K562 (cell line): ENCODE data around the gene HSD11B1L. TPM values are rescaled to one million over a fixed set of nuclear protein-coding genes. Genes with fewer than 3 reads are reported as not detected.
A peak's percentile ranks its signal among the peaks of the same experiment; 100 is the strongest.

Source experiments
- ATF7 ChIP-seq: fragments of 450-650 bp; IDR thresholded peaks from 2 replicates; pipeline ENCODE4 v1.7.1; 2014; ENCODE audit warnings: mild to moderate bottlenecking, moderate library complexity
- BRF2 ChIP-seq: IDR thresholded peaks from 3 replicates; pipeline ENCODE4 v1.6.1; 2011; ENCODE audit warnings: borderline replicate concordance, mild to moderate bottlenecking; ENCODE audit not compliant: insufficient read length, insufficient read depth
- CBFA2T3 ChIP-seq: fragments of 450-650 bp; IDR thresholded peaks from 2 replicates; pipeline ENCODE4 v1.6.1; 2017
- DLX4 ChIP-seq: fragments of 250-450 bp; sonication (Bioruptor Pico); IDR thresholded peaks from 2 replicates; pipeline ENCODE4 v1.6.1; 2021; ENCODE audit warnings: mild to moderate bottlenecking
- E2F4 ChIP-seq: sonication (generic); formaldehyde crosslinking; IDR thresholded peaks from 2 replicates; pipeline ENCODE4 v1.8.0; 2022; ENCODE audit warnings: mild to moderate bottlenecking, low read depth, missing genetic modification reagents
- ELK3 ChIP-seq: fragments of 450-650 bp; formaldehyde crosslinking; IDR thresholded peaks from 2 replicates; pipeline ENCODE4 v1.4.0; 2020; ENCODE audit warnings: mild to moderate bottlenecking
- ESRRB ChIP-seq: fragments of 250-450 bp; sonication (Bioruptor Pico); IDR thresholded peaks from 2 replicates; pipeline ENCODE4 v1.5.0; 2020; ENCODE audit warnings: mild to moderate bottlenecking, moderate library complexity, borderline replicate concordance
- GABPB1 ChIP-seq: sonication (generic); formaldehyde crosslinking; IDR thresholded peaks from 2 replicates; pipeline ENCODE4 v1.8.0; 2022; ENCODE audit warnings: mild to moderate bottlenecking, missing genetic modification reagents
- GATAD2B ChIP-seq: fragments of 450-650 bp; IDR thresholded peaks from 2 replicates; pipeline ENCODE4 v1.6.1; 2017; ENCODE audit warnings: mild to moderate bottlenecking, borderline replicate concordance
- MCM3 ChIP-seq: fragments of 450-650 bp; IDR thresholded peaks from 2 replicates; pipeline ENCODE4 v1.6.1; 2016
- NCOA4 ChIP-seq: fragments of 450-650 bp; IDR thresholded peaks from 2 replicates; pipeline ENCODE4 v1.6.1; 2018; ENCODE audit warnings: mild to moderate bottlenecking; ENCODE audit not compliant: partially characterized antibody
- NFE2L1 ChIP-seq: fragments of 450-650 bp; IDR thresholded peaks from 2 replicates; pipeline ENCODE4 v1.6.1; 2016; ENCODE audit warnings: missing genetic modification characterization, low read depth, mild to moderate bottlenecking, missing compliant biosample characterization, moderate library complexity, borderline replicate concordance
- NR1H2 ChIP-seq: sonication (generic); formaldehyde crosslinking; IDR thresholded peaks from 2 replicates; pipeline ENCODE4 v1.4.0; 2020; ENCODE audit warnings: mild to moderate bottlenecking, missing genetic modification reagents
- POLR2B ChIP-seq: fragments of 450-650 bp; IDR thresholded peaks from 2 replicates; pipeline ENCODE4 v1.6.1; 2018; ENCODE audit warnings: low read depth; ENCODE audit not compliant: partially characterized antibody
- PPARD ChIP-seq: fragments of 250-450 bp; sonication (Bioruptor Pico); IDR thresholded peaks from 2 replicates; pipeline ENCODE4 v1.8.0; 2022; ENCODE audit warnings: inconsistent platforms, mild to moderate bottlenecking, moderate library complexity
- RBBP5 ChIP-seq: fragments of 200-600 bp; sonication (generic); IDR thresholded peaks from 2 replicates; pipeline ENCODE4 v1.6.1; 2012; ENCODE audit warnings: borderline replicate concordance, mild to moderate bottlenecking, low read length, control low read depth, inconsistent platforms; ENCODE audit not compliant: insufficient read depth, poor library complexity, severe bottlenecking
- RBM25 ChIP-seq: fragments of 200-400 bp; formaldehyde crosslinking; IDR thresholded peaks from 2 replicates; pipeline ENCODE4 v1.6.1; 2018; ENCODE audit warnings: low read length, low read depth, moderate library complexity; ENCODE audit not compliant: severe bottlenecking
- RFX5 ChIP-seq: IDR thresholded peaks from 2 replicates; pipeline ENCODE4 v1.6.1; 2011; ENCODE audit warnings: low read depth, mild to moderate bottlenecking, improper control_type of control experiment, low read length
- SNRNP70 ChIP-seq: fragments of 200-400 bp; formaldehyde crosslinking; optimal IDR thresholded peaks from 2 replicates; pipeline ENCODE3; 2017; ENCODE audit warnings: low read depth, low read length
- SRF ChIP-seq, 2 experiments: fragments of 250-450, 450-650 bp in 1 of 2; sonication (Bioruptor Pico) in 1 of 2; sonication (generic) in 1 of 2; formaldehyde crosslinking; IDR thresholded peaks; 2 replicates each; pipeline versions ENCODE4 v1.5.0 to v1.5.1; 2020 to 2022; ENCODE audit warnings: mild to moderate bottlenecking in 1 of 2, missing genetic modification reagents in 1 of 2
- STAG1 ChIP-seq: sonication (generic); formaldehyde crosslinking; IDR thresholded peaks from 2 replicates; pipeline ENCODE4 v1.5.0; 2020; ENCODE audit warnings: missing genetic modification reagents, borderline replicate concordance
- ZBTB1 ChIP-seq: sonication (generic); formaldehyde crosslinking; IDR thresholded peaks from 2 replicates; pipeline ENCODE4 v1.8.1; 2023; ENCODE audit warnings: missing genetic modification reagents, low read depth, mild to moderate bottlenecking, borderline replicate concordance
- ZBTB8A ChIP-seq: fragments of 450-650 bp; IDR thresholded peaks from 2 replicates; pipeline ENCODE4 v1.6.1; 2018; ENCODE audit warnings: mild to moderate bottlenecking, moderate library complexity; ENCODE audit not compliant: partially characterized antibody
- ZKSCAN3 ChIP-seq: fragments of 250-450 bp; sonication (Bioruptor Pico); IDR thresholded peaks from 2 replicates; pipeline ENCODE4 v1.4.0; 2020
- ZNF121 ChIP-seq: sonication (generic); formaldehyde crosslinking; conservative IDR thresholded peaks from 2 replicates; pipeline ENCODE4 v1.8.0; 2022; ENCODE audit warnings: missing genetic modification reagents
- ZNF431 ChIP-seq: sonication (generic); formaldehyde crosslinking; IDR thresholded peaks from 2 replicates; pipeline ENCODE4 v1.8.0; 2022; ENCODE audit warnings: mild to moderate bottlenecking, missing genetic modification reagents
- ZNF57 ChIP-seq: fragments of 450-650 bp; formaldehyde crosslinking; IDR thresholded peaks from 2 replicates; pipeline ENCODE4 v1.4.0; 2020; ENCODE audit warnings: mild to moderate bottlenecking, moderate library complexity
- polyA plus RNA-seq, 8 experiments: library from polyadenylated mRNA; depleted of rRNA in 4 of 8; stranded (reverse) in 5 of 8; unstranded in 3 of 8; fragments of >200 nt; fragmentation: Nextera tagmentation in 2 of 8; fragmentation: Illumina TruSeq in 1 of 8; extraction: Ambion mirVana in 2 of 8; extraction: Trizol in 1 of 8; gene quantifications; 2 replicates each; pipeline versions ENCODE4 v1.2.1 to v1.2.3, GENCODE V29; 2011 to 2014; ENCODE audit warnings: inconsistent platforms in 1 of 8, missing spikeins in 1 of 8
- total RNA-seq, 7 experiments: library from RNA; depleted of rRNA in 6 of 7; stranded (reverse); fragments of >200 nt in 6 of 7; fragmentation: Illumina TruSeq in 2 of 7; extraction: Trizol in 2 of 7; gene quantifications; 2 replicates each; pipeline versions ENCODE4 v1.2.1 to v1.2.3, GENCODE V29; 2011 to 2021; ENCODE audit warnings: low replicate concordance in 1 of 7

HSD11B1L gene
- total and polyA plus RNA-seq, 9 of the 15 experiments (the other 6 are each of a cell fraction or from before 2014, with no cell fraction given): 0.31 to 7.7 (median 2.3) TPM

- TF ChIP-seq STAG1 (CRISPR knock-in tag) (no peak), CBFA2T3 (no peak), ELK3 (no peak), RBM25 (no peak), ZKSCAN3 (CRISPR knock-in tag) (no peak), ZBTB1 (no peak), MCM3 (no peak), ZNF57 (CRISPR knock-in tag) (no peak), POLR2B (peak; percentile 98), GATAD2B (no peak), ATF7 (peak; percentile 97), SRF (CRISPR knock-in tag; IDR thresholded peaks at IDR 0.05) (no peak), RBBP5 (no peak), RFX5 (no peak), ZBTB8A (no peak), ZNF121 (CRISPR knock-in tag) (no peak), BRF2 (no peak), ESRRB (CRISPR knock-in tag) (no peak), PPARD (CRISPR knock-in tag) (no peak), SNRNP70 (no peak), DLX4 (CRISPR knock-in tag) (no peak), NFE2L1 (no peak), ZNF431 (no peak), E2F4 (CRISPR knock-in tag) (no peak), GABPB1 (peak; percentile 31; the same call in 1 of the 2 replicates), NR1H2 (CRISPR knock-in tag) (no peak), NCOA4 (no peak)
These were observed 37.9 kb downstream of the HSD11B1L start (continued) for GRCh38 chr19:5718579-5719273.
